ENCODE measurements around the gene IFIH1.

Gene IFIH1

GRCh38 chr2:162267496-162267895 is 51.0 kb downstream of the IFIH1 start:
- H2BK15ac ChIP-seq (ENCODE audit: low read length): no peak overlapping the region

DNA sequence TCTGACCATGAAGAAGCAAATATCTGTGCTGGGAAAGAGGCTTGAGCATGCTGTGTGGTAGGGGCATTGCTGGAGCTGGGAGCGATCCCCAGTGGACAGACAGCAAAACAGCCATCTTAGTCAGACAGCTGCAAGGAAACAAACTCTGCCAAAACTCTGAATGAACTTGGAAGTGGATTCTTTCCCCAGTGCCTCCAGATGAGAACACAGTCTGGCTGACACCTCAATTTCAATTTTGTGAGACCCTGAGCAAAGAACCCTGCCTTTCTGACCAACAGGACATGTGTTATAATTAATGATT is 52.1 kb downstream of the IFIH1 start:
- H2BK12ac ChIP-seq (ENCODE audit: low read length): no peak overlapping the region
- no peak overlapping the region for H2BK5ac ChIP-seq (ENCODE audit: low read length)
- no peak overlapping the region for H3K23ac ChIP-seq (ENCODE audit: low read depth, low read length, poor library complexity)
- WGBS, 2 donors (ENCODE audit: extremely low coverage in 2 of 2, insufficient read length in 2 of 2, insufficient replicate concordance in 1 of 2): no CpG with 5 or more reads among the region's 1 CpG
- H2BK15ac ChIP-seq (ENCODE audit: low read length): no peak overlapping the region
- no peak overlapping the region for H2AFZ ChIP-seq (ENCODE audit: low read length)
- H3K27me3 ChIP-seq (ENCODE audit: control insufficient read depth in 3 of 3, insufficient read depth in 3 of 3, low read depth in 1 of 3, low read length in 3 of 3): no peaks in the 10 kb centered on the region
- no peak overlapping the region for H4K91ac ChIP-seq (ENCODE audit: low read depth, low read length, poor library complexity)
- H3K18ac ChIP-seq (ENCODE audit: low read length): no peak overlapping the region
- H3K79me1 ChIP-seq (ENCODE audit: low read depth, low read length): no peaks in the 10 kb centered on the region
- no peak overlapping the region for H2AK5ac ChIP-seq (ENCODE audit: low read depth, low read length)
- H3K4me1 ChIP-seq (ENCODE audit: control insufficient read depth in 2 of 2, insufficient read depth in 1 of 2, low read depth in 1 of 2, low read length in 2 of 2): peaks cover 0 to under 1% of the 10 kb centered on the region in 2 donors
- H3K27ac ChIP-seq (replicated peaks; ENCODE audit: low read length): no peak overlapping the region
- DNase-seq (ENCODE audit: low spot score): no peak
- no peak overlapping the region for H3K4ac ChIP-seq (ENCODE audit: low read length)
- no peak overlapping the region for H3K4me2 ChIP-seq (ENCODE audit: insufficient read depth, low read length, poor library complexity, severe bottlenecking)
- no peak overlapping the region for H3K4me3 ChIP-seq (ENCODE audit: low read length in 2 of 2)
- no peaks in the 10 kb centered on the region for H3K9me3 ChIP-seq (replicated peaks in 1 of 2; ENCODE audit: control insufficient read depth in 2 of 2, insufficient read depth in 1 of 2, low read depth in 1 of 2, low read length in 2 of 2)
- no peak overlapping the region for H2BK120ac ChIP-seq (ENCODE audit: low read depth, low read length)
- no peaks in the 10 kb centered on the region for H3K36me3 ChIP-seq (replicated peaks in 1 of 2; ENCODE audit: control insufficient read depth in 2 of 2, insufficient read depth in 2 of 2, low read length in 2 of 2)
- no peak overlapping the region for H3K9ac ChIP-seq (ENCODE audit: low read depth, low read length, poor library complexity)
- H4K8ac ChIP-seq (ENCODE audit: low read depth, low read length): no peak overlapping the region
- H3K14ac ChIP-seq (ENCODE audit: low read length): no peak overlapping the region

More at GRCh38 chr2:162267496-162267895, 51.0 kb downstream of the IFIH1 start:
- no peak overlapping the region for H2BK5ac ChIP-seq (ENCODE audit: low read length)
- no peaks in the 10 kb centered on the region for H3K36me3 ChIP-seq (replicated peaks in 1 of 2; ENCODE audit: control insufficient read depth in 2 of 2, insufficient read depth in 2 of 2, low read length in 2 of 2)
- no peaks in the 10 kb centered on the region for H3K27me3 ChIP-seq (ENCODE audit: control insufficient read depth in 3 of 3, insufficient read depth in 3 of 3, low read depth in 1 of 3, low read length in 3 of 3)
- H2AFZ ChIP-seq (ENCODE audit: low read length): no peak overlapping the region
- no peaks in the 10 kb centered on the region for H3K79me1 ChIP-seq (ENCODE audit: low read depth, low read length)
- no peak overlapping the region for H3K23ac ChIP-seq (ENCODE audit: low read depth, low read length, poor library complexity)
- H4K8ac ChIP-seq (ENCODE audit: low read depth, low read length): no peak overlapping the region
- H3K14ac ChIP-seq (ENCODE audit: low read length): no peak overlapping the region
- no peak overlapping the region for H3K4me3 ChIP-seq (ENCODE audit: low read length in 2 of 2)
- no peak overlapping the region for H3K27ac ChIP-seq (replicated peaks; ENCODE audit: low read length)
- no peak overlapping the region for H2AK5ac ChIP-seq (ENCODE audit: low read depth, low read length)
- WGBS, 2 donors (ENCODE audit: extremely low coverage in 2 of 2, insufficient read length in 2 of 2, insufficient replicate concordance in 1 of 2): no CpG with 5 or more reads among the region's 5 CpGs
- no peak overlapping the region for H4K91ac ChIP-seq (ENCODE audit: low read depth, low read length, poor library complexity)
- H3K18ac ChIP-seq (ENCODE audit: low read length): no peak overlapping the region
- H2BK12ac ChIP-seq (ENCODE audit: low read length): no peak overlapping the region
- H3K4ac ChIP-seq (ENCODE audit: low read length): no peak overlapping the region
- no peak overlapping the region for H3K4me2 ChIP-seq (ENCODE audit: insufficient read depth, low read length, poor library complexity, severe bottlenecking)
- no peak overlapping the region for H3K9ac ChIP-seq (ENCODE audit: low read depth, low read length, poor library complexity)
- H3K9me3 ChIP-seq (replicated peaks in 1 of 2; ENCODE audit: control insufficient read depth in 2 of 2, insufficient read depth in 1 of 2, low read depth in 1 of 2, low read length in 2 of 2): no peaks in the 10 kb centered on the region
- no peak for DNase-seq (ENCODE audit: low spot score)
- H2BK120ac ChIP-seq (ENCODE audit: low read depth, low read length): no peak overlapping the region
- H3K4me1 ChIP-seq (ENCODE audit: control insufficient read depth in 2 of 2, insufficient read depth in 1 of 2, low read depth in 1 of 2, low read length in 2 of 2): no peaks in the 10 kb centered on the region

DNA sequence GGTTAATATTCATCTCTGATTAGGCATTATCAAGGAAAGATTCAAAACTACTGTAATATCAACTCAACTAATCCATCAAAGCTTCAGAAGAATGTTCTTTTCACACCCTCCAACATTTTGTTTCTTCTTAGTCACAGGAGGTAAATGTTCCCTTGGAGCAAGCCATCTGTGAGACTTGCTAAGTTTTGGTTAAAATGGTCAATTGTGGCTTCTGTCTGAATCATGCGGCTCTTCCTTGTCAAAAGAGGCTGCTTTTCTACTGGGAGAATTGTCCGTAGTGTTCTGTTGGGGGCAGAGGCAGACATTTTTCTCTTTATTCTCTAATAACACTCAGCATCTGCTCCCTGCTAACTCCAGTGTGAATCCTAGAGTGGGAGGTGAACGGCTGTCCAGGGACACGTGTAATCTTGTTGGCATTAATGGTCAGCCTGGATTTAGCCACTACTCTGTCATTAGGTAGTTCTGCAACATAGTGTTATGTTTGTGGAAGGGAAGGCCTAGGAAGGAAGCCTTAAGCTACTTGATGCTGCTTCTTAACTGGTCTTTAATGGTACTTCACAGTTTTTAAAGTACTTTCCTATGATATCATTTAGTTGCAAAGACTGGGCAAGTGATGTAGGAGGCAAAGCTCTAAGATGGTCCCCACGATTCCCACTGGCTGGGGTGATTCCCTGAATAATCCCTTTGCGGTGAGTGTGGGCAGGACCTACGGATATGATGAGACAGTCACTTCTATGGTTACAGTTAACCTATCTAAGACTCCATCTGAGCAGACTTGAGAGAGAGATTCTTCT is 52.6 kb downstream of the IFIH1 start:
- Histone ChIP-seq H2BK5ac (ENCODE audit: low read length) (no peak overlapping the region), H2AFZ (ENCODE audit: low read length) (no peak overlapping the region), H3K9ac (ENCODE audit: low read depth, low read length, poor library complexity) (no peak overlapping the region), H3K4me1 (ENCODE audit: control insufficient read depth in 2 of 2, insufficient read depth in 1 of 2, low read depth in 1 of 2, low read length in 2 of 2) (peaks cover 0 to 1% of the 10 kb centered on the region in 2 donors), H3K9me3 (replicated peaks in 1 of 2; ENCODE audit: control insufficient read depth in 2 of 2, insufficient read depth in 1 of 2, low read depth in 1 of 2, low read length in 2 of 2) (no peaks in the 10 kb centered on the region), H2AK5ac (ENCODE audit: low read depth, low read length) (no peak overlapping the region), H2BK15ac (ENCODE audit: low read length) (no peak overlapping the region), H2BK120ac (ENCODE audit: low read depth, low read length) (no peak overlapping the region), H3K4ac (ENCODE audit: low read length) (no peak overlapping the region), H3K23ac (ENCODE audit: low read depth, low read length, poor library complexity) (no peak overlapping the region), H3K14ac (ENCODE audit: low read length) (no peak overlapping the region), H3K18ac (ENCODE audit: low read length) (no peak overlapping the region), H3K27me3 (ENCODE audit: control insufficient read depth in 3 of 3, insufficient read depth in 3 of 3, low read depth in 1 of 3, low read length in 3 of 3) (no peaks in the 10 kb centered on the region), H3K27ac (replicated peaks; ENCODE audit: low read length) (no peak overlapping the region), H3K4me3 (ENCODE audit: low read length in 2 of 2) (no peak overlapping the region), H4K8ac (ENCODE audit: low read depth, low read length) (no peak overlapping the region), H3K36me3 (replicated peaks in 1 of 2; ENCODE audit: control insufficient read depth in 2 of 2, insufficient read depth in 2 of 2, low read length in 2 of 2) (no peaks in the 10 kb centered on the region), H3K79me1 (ENCODE audit: low read depth, low read length) (no peaks in the 10 kb centered on the region), H2BK12ac (ENCODE audit: low read length) (no peak overlapping the region), H4K91ac (ENCODE audit: low read depth, low read length, poor library complexity) (no peak overlapping the region), H3K4me2 (ENCODE audit: insufficient read depth, low read length, poor library complexity, severe bottlenecking) (no peak overlapping the region)
- DNase-seq (ENCODE audit: low spot score): no peak
- no CpG with 5 or more reads among the region's 7 CpGs for WGBS, 2 donors (ENCODE audit: extremely low coverage in 2 of 2, insufficient read length in 2 of 2, insufficient replicate concordance in 1 of 2)

GRCh38 chr2:162261032-162261945 is 57.2 kb downstream of the IFIH1 start:
- Histone ChIP-seq H2BK5ac (ENCODE audit: low read length) (no peak overlapping the region), H3K14ac (ENCODE audit: low read length) (no peak overlapping the region), H2AK5ac (ENCODE audit: low read depth, low read length) (no peak overlapping the region), H3K4me2 (ENCODE audit: insufficient read depth, low read length, poor library complexity, severe bottlenecking) (no peak overlapping the region), H2AFZ (ENCODE audit: low read length) (peak overlapping the region; percentile 39), H3K18ac (ENCODE audit: low read length) (no peak overlapping the region), H2BK120ac (ENCODE audit: low read depth, low read length) (no peak overlapping the region), H4K91ac (ENCODE audit: low read depth, low read length, poor library complexity) (no peak overlapping the region), H3K4me3 (ENCODE audit: low read length in 2 of 2) (peak overlapping the region in 1 of 2 donors; percentile 47), H2BK15ac (ENCODE audit: low read length) (no peak overlapping the region), H3K9ac (ENCODE audit: low read depth, low read length, poor library complexity) (no peak overlapping the region), H3K27me3 (ENCODE audit: control insufficient read depth in 3 of 3, insufficient read depth in 3 of 3, low read depth in 1 of 3, low read length in 3 of 3) (no peaks in the 10 kb centered on the region), H3K4me1 (ENCODE audit: control insufficient read depth in 2 of 2, insufficient read depth in 1 of 2, low read depth in 1 of 2, low read length in 2 of 2) (peaks cover 0 to 1% of the 10 kb centered on the region in 2 donors), H2BK12ac (ENCODE audit: low read length) (no peak overlapping the region), H3K27ac (replicated peaks; ENCODE audit: low read length) (no peak overlapping the region), H3K36me3 (replicated peaks in 1 of 2; ENCODE audit: control insufficient read depth in 2 of 2, insufficient read depth in 2 of 2, low read length in 2 of 2) (no peaks in the 10 kb centered on the region), H3K23ac (ENCODE audit: low read depth, low read length, poor library complexity) (no peak overlapping the region), H3K4ac (ENCODE audit: low read length) (no peak overlapping the region), H3K79me1 (ENCODE audit: low read depth, low read length) (no peaks in the 10 kb centered on the region), H4K8ac (ENCODE audit: low read depth, low read length) (no peak overlapping the region), H3K9me3 (replicated peaks in 1 of 2; ENCODE audit: control insufficient read depth in 2 of 2, insufficient read depth in 1 of 2, low read depth in 1 of 2, low read length in 2 of 2) (no peaks in the 10 kb centered on the region)
- no peak for DNase-seq (ENCODE audit: low spot score)
- WGBS, 2 donors (ENCODE audit: extremely low coverage in 2 of 2, insufficient read length in 2 of 2, insufficient replicate concordance in 1 of 2): no CpG with 5 or more reads among the region's 4 CpGs

Measured in neuronal stem cell (in vitro differentiated cells).